Astrocyte (in vitro differentiated cells and primary cell): ENCODE measurements around the gene SCUBE1. TPM values are rescaled to one million over a fixed set of nuclear protein-coding genes. Genes with fewer than 3 reads are reported as not detected.

Experiments used
- DNase-seq: peaks from one replicate; pipeline ENCODE4 v3.0.0-alpha.2; 2010; ENCODE audit warnings: low read depth
- FAIRE-seq: peaks from 2 replicates; lab custom pipeline; 2011; peaks lifted over from hg19 to GRCh38; lab: Jason Lieb, UNC
- H2AFZ ChIP-seq: 2 replicates; pipeline ENCODE4 v1.6.0; 2012; ENCODE audit warnings: low read depth, low read length, inconsistent platforms
- H3K27ac ChIP-seq: 2 replicates; pipeline ENCODE4 v1.5.1; 2011; ENCODE audit warnings: low read depth, low read length, inconsistent platforms
- H3K27me3 ChIP-seq: 2 replicates; pipeline ENCODE4 v1.6.0; 2011; ENCODE audit warnings: low read length, inconsistent platforms; ENCODE audit not compliant: insufficient read depth
- H3K36me3 ChIP-seq: 2 replicates; pipeline ENCODE4 v1.5.1; 2011; ENCODE audit warnings: low read length, inconsistent platforms; ENCODE audit not compliant: insufficient read depth
- H3K4me1 ChIP-seq: 2 replicates; pipeline ENCODE4 v1.5.1; 2011; ENCODE audit warnings: low read length, inconsistent platforms; ENCODE audit not compliant: insufficient read depth
- H3K4me2 ChIP-seq: 2 replicates; pipeline ENCODE4 v1.6.0; 2012; ENCODE audit warnings: low read length, inconsistent platforms
- H3K4me3 ChIP-seq: 2 replicates; pipeline ENCODE4 v1.5.1; 2011; ENCODE audit warnings: low read depth, mild to moderate bottlenecking, low read length, inconsistent platforms; ENCODE audit not compliant: insufficient read depth
- H3K79me2 ChIP-seq: 2 replicates; pipeline ENCODE4 v1.6.0; 2012; ENCODE audit warnings: mild to moderate bottlenecking, low read length, inconsistent platforms; ENCODE audit not compliant: insufficient read depth
- H3K9ac ChIP-seq: 2 replicates; pipeline ENCODE4 v1.6.0; 2012; ENCODE audit warnings: mild to moderate bottlenecking, low read length, inconsistent platforms
- H3K9me3 ChIP-seq: 2 replicates; pipeline ENCODE4 v1.5.1; 2012; ENCODE audit warnings: low read depth, mild to moderate bottlenecking, low read length, inconsistent platforms; ENCODE audit not compliant: insufficient read depth
- H4K20me1 ChIP-seq: 2 replicates; pipeline ENCODE4 v1.6.0; 2012; ENCODE audit warnings: low read length, inconsistent platforms; ENCODE audit not compliant: insufficient read depth
- H3K27ac Mint-ChIP-seq: one replicate; pipeline ENCODE4 v1.8.0; 2021; ENCODE audit warnings: mild to moderate bottlenecking, mixed read lengths; ENCODE audit not compliant: unreplicated experiment
- H3K27me3 Mint-ChIP-seq: one replicate; pipeline ENCODE4 v1.8.0; 2021; ENCODE audit warnings: low read depth, mixed read lengths; ENCODE audit not compliant: unreplicated experiment
- H3K36me3 Mint-ChIP-seq: one replicate; pipeline ENCODE4 v1.8.0; 2021; ENCODE audit warnings: low read depth, mixed read lengths; ENCODE audit not compliant: unreplicated experiment
- H3K4me1 Mint-ChIP-seq: one replicate; pipeline ENCODE4 v1.8.0; 2021; ENCODE audit warnings: low read depth, mixed read lengths; ENCODE audit not compliant: unreplicated experiment
- H3K4me3 Mint-ChIP-seq: one replicate; pipeline ENCODE4 v1.8.0; 2021; ENCODE audit warnings: mild to moderate bottlenecking, moderate library complexity, mixed read lengths; ENCODE audit not compliant: unreplicated experiment
- H3K9me3 Mint-ChIP-seq: one replicate; pipeline ENCODE4 v1.8.0; 2021; ENCODE audit warnings: mild to moderate bottlenecking, mixed read lengths; ENCODE audit not compliant: unreplicated experiment
- EZH2 ChIP-seq: IDR thresholded peaks from 2 replicates; pipeline ENCODE4 v1.6.1; 2012; ENCODE audit warnings: mild to moderate bottlenecking, low read length, inconsistent platforms; ENCODE audit not compliant: insufficient read depth
- total RNA-seq: library from RNA; stranded (reverse); gene quantifications from 2 replicates; pipeline ENCODE4 v1.2.1, GENCODE V29; 2021
- TF ChIP-seq, protein P1 (sequence below): IDR thresholded peaks from 2 replicates; pipeline ENCODE4 v1.5.1; 2011; ENCODE audit warnings: low read depth, mild to moderate bottlenecking, inconsistent platforms, low read length, moderate library complexity; ENCODE audit not compliant: insufficient read depth

SCUBE1 gene
- total RNA-seq, 1 donor from 2014 or later: 0.07 TPM

DNA sequence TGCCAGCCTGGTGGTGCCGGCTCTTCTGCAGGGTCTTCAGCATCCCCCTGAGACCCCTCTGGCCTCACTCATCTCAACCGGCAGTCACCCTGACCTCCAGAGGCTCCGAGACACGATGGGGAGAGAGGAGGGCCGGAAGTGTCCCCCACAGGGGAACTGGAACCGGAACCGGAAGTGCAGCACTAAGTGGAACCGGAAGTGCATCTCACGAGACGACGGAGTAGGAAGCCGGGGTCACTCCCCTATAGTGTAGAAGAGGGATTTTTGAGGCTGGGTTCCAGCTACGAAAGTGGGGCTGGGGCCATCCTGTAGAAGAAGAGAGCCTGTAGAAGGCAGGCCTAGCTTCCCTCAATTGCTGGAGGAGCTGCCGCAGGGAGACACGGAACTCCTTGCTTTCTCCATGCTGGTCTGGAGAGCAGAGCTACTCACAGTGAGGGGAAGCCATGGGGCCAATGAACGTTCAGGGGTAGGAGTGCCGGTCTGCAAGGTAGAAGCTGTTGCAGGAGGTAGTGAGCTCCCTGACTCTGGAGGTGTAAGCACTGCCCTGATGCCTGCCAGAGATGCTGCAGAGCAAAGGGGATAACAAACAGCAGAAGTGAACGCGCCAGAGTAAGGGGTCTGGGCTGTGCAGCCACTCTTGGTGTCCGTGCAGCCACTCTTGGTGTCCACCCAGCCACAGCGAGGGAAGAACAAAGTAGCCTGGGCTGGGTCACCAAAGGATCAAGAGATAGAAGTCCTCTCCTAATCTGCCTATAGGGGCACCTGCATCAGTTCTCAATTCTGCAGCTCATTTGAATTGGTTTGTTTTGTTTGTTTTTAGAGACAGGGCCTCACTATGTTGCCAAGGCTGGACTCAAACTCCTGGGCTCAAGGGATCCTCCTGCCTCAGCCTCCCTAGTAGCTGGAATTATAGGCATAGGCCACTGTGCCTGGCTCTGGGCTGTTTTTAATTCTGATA, 21.9 kb downstream of the SCUBE1 start:
- FAIRE-seq (no peak), DNase-seq (no peak)
- Mint-ChIP-seq H3K27ac (no peak overlapping the region), H3K27me3 (peaks cover 26% of the 10 kb centered on the region), H3K36me3 (no peaks in the 10 kb centered on the region), H3K9me3 (no peaks in the 10 kb centered on the region), H3K4me3 (no peak overlapping the region), H3K4me1 (peaks cover 7% of the 10 kb centered on the region)
- Histone ChIP-seq H3K9me3 (no peaks in the 10 kb centered on the region), H4K20me1 (no peaks in the 10 kb centered on the region), H3K4me2 (no peak overlapping the region), H2AFZ (no peak overlapping the region), H3K27me3 (peaks cover 41% of the 10 kb centered on the region), H3K36me3 (no peaks in the 10 kb centered on the region), H3K79me2 (no peaks in the 10 kb centered on the region), H3K4me3 (no peak overlapping the region), H3K9ac (no peak overlapping the region), H3K27ac (no peak overlapping the region), H3K4me1 (peaks cover 4% of the 10 kb centered on the region)
- TF ChIP-seq, protein P1, sequence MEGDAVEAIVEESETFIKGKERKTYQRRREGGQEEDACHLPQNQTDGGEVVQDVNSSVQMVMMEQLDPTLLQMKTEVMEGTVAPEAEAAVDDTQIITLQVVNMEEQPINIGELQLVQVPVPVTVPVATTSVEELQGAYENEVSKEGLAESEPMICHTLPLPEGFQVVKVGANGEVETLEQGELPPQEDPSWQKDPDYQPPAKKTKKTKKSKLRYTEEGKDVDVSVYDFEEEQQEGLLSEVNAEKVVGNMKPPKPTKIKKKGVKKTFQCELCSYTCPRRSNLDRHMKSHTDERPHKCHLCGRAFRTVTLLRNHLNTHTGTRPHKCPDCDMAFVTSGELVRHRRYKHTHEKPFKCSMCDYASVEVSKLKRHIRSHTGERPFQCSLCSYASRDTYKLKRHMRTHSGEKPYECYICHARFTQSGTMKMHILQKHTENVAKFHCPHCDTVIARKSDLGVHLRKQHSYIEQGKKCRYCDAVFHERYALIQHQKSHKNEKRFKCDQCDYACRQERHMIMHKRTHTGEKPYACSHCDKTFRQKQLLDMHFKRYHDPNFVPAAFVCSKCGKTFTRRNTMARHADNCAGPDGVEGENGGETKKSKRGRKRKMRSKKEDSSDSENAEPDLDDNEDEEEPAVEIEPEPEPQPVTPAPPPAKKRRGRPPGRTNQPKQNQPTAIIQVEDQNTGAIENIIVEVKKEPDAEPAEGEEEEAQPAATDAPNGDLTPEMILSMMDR: no peak
- no peak for TF ChIP-seq EZH2

DNA sequence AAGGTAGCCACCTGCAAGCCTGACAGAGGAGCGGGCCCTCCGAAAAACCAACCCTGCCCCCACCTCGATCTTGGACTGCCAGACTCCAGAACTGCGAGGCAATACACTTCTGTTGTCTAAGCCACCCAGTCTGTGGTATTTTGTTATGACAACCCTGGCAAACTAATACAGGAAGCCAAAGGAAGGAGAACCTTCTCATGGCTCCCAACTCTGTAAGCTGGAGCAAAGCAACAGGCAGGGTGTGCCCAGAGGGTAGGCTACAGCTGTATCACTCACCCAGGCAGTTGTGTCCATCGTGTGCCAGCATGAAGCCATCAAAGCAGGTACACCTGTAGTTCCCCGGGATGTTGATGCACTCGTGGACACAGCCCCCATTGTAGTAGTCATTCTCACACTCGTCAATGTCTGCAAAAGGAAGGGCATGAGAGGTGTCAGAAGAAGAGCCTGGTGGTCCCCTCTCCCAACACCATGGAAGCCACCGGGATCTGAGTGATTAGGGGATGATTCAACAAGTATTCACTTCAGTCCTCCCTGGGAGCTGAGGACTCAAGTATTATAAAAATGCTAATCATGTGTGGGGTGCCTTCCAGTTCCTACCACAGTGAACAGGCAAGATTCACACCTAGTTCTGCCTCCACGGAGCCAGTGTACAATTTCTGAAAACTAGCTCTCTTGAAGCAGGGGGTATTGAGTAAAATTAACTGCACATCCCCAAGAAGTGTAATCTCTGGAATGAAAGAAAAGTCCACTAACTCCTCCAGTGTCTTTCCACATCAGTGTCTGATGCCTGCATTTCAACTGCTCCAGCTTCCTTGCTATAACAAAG, 23.3 kb downstream of the SCUBE1 start:
- Mint-ChIP-seq H3K4me3 (no peak overlapping the region), H3K36me3 (no peaks in the 10 kb centered on the region), H3K9me3 (no peaks in the 10 kb centered on the region), H3K4me1 (peaks cover 7% of the 10 kb centered on the region), H3K27me3 (peaks cover 28% of the 10 kb centered on the region), H3K27ac (peak overlapping the region; percentile 73)
- H2AFZ ChIP-seq: no peak overlapping the region
- H4K20me1 ChIP-seq: no peaks in the 10 kb centered on the region
- TF ChIP-seq EZH2: no peak
- TF ChIP-seq, protein P1: no peak
- H3K4me3 ChIP-seq: no peak overlapping the region
- peaks cover 34% of the 10 kb centered on the region for H3K27me3 ChIP-seq
- peak; percentile 16 for DNase-seq
- H3K4me1 ChIP-seq: peaks cover 4% of the 10 kb centered on the region
- no peak overlapping the region for H3K27ac ChIP-seq
- H3K79me2 ChIP-seq: no peaks in the 10 kb centered on the region
- no peak for FAIRE-seq
- H3K36me3 ChIP-seq: no peaks in the 10 kb centered on the region
- H3K9ac ChIP-seq: no peak overlapping the region
- no peaks in the 10 kb centered on the region for H3K9me3 ChIP-seq
- H3K4me2 ChIP-seq: no peak overlapping the region
